ENCODE results near the gene RBP5. TPM values are rescaled to one million over a fixed set of nuclear protein-coding genes. Genes with fewer than 3 reads are reported as not detected.
A peak's percentile ranks its signal among the peaks of the same experiment; 100 is the strongest.

RBP5 gene
- total and polyA plus RNA-seq, 2 donors (not counting 1 experiment from before 2014, with no cell fraction given), result not detected

GRCh38 chr12:7146228-7146627, 17.5 kb upstream of the RBP5 start:
- H3K36me3 ChIP-seq (ENCODE audit: control insufficient read depth, insufficient read depth, low read length), result peaks cover 1% of the 10 kb centered on the region
- no peak overlapping the region for H3K4me2 ChIP-seq (ENCODE audit: extremely low read depth, insufficient read depth, low read length)
- H3K27ac ChIP-seq (ENCODE audit: insufficient read depth, low read length), result no peak overlapping the region
- no peaks in the 10 kb centered on the region for H3K79me2 ChIP-seq (ENCODE audit: control insufficient read depth, insufficient read depth, low read length)
- H2AFZ ChIP-seq (ENCODE audit: low read length), result no peak overlapping the region
- H3K4me1 ChIP-seq (ENCODE audit: control insufficient read depth, extremely low read depth, insufficient read depth, low read length), result no peaks in the 10 kb centered on the region
- H3K9ac ChIP-seq (ENCODE audit: insufficient read depth, low read length), result no peak overlapping the region
- no peak for DNase-seq (ENCODE audit: low read depth in 2 of 2)
- no peaks in the 10 kb centered on the region for H4K20me1 ChIP-seq (ENCODE audit: control insufficient read depth, extremely low read depth, insufficient read depth, low read length)
- TF ChIP-seq EZH2 (IDR thresholded peaks at IDR 0.05; ENCODE audit: low read length, missing control alignments) (no peak), CTCF (conservative IDR thresholded peaks at IDR 0.05 in 1 of 2, IDR thresholded peaks at IDR 0.05 in 1 of 2; ENCODE audit: low read depth in 1 of 2, low read length in 2 of 2) (no peak)
- H3K27me3 ChIP-seq (ENCODE audit: control insufficient read depth, insufficient read depth, low read length), result no peaks in the 10 kb centered on the region
- no peaks in the 10 kb centered on the region for H3K9me3 ChIP-seq (ENCODE audit: control insufficient read depth, insufficient read depth, low read depth, low read length)
- H3K4me3 ChIP-seq (replicated peaks in 1 of 4; ENCODE audit: control extremely low read depth in 1 of 4, insufficient read depth in 1 of 4, low read depth in 3 of 4, low read length in 4 of 4), result no peak overlapping the region

GRCh38 chr12:7145671-7146070, 17.0 kb upstream of the RBP5 start:
- no peak for DNase-seq (ENCODE audit: low read depth in 2 of 2)
- Histone ChIP-seq H3K4me1 (ENCODE audit: control insufficient read depth, extremely low read depth, insufficient read depth, low read length) (no peaks in the 10 kb centered on the region), H3K79me2 (ENCODE audit: control insufficient read depth, insufficient read depth, low read length) (no peaks in the 10 kb centered on the region), H4K20me1 (ENCODE audit: control insufficient read depth, extremely low read depth, insufficient read depth, low read length) (no peaks in the 10 kb centered on the region), H3K4me2 (ENCODE audit: extremely low read depth, insufficient read depth, low read length) (no peak overlapping the region), H3K27ac (ENCODE audit: insufficient read depth, low read length) (no peak overlapping the region), H2AFZ (ENCODE audit: low read length) (no peak overlapping the region), H3K9ac (ENCODE audit: insufficient read depth, low read length) (no peak overlapping the region), H3K4me3 (replicated peaks in 1 of 4; ENCODE audit: control extremely low read depth in 1 of 4, insufficient read depth in 1 of 4, low read depth in 3 of 4, low read length in 4 of 4) (no peak overlapping the region), H3K9me3 (ENCODE audit: control insufficient read depth, insufficient read depth, low read depth, low read length) (no peaks in the 10 kb centered on the region), H3K27me3 (ENCODE audit: control insufficient read depth, insufficient read depth, low read length) (no peaks in the 10 kb centered on the region), H3K36me3 (ENCODE audit: control insufficient read depth, insufficient read depth, low read length) (peaks cover 1% of the 10 kb centered on the region)
- TF ChIP-seq EZH2 (IDR thresholded peaks at IDR 0.05; ENCODE audit: low read length, missing control alignments) (no peak), CTCF (conservative IDR thresholded peaks at IDR 0.05 in 1 of 2, IDR thresholded peaks at IDR 0.05 in 1 of 2; ENCODE audit: low read depth in 1 of 2, low read length in 2 of 2) (no peak)

GRCh38 chr12:7144414-7145120, 15.9 kb upstream of the RBP5 start:
- Histone ChIP-seq H4K20me1 (ENCODE audit: control insufficient read depth, extremely low read depth, insufficient read depth, low read length) (no peaks in the 10 kb centered on the region), H3K4me3 (replicated peaks in 1 of 4; ENCODE audit: control extremely low read depth in 1 of 4, insufficient read depth in 1 of 4, low read depth in 3 of 4, low read length in 4 of 4) (no peak overlapping the region), H3K27me3 (ENCODE audit: control insufficient read depth, insufficient read depth, low read length) (no peaks in the 10 kb centered on the region), H3K79me2 (ENCODE audit: control insufficient read depth, insufficient read depth, low read length) (no peaks in the 10 kb centered on the region), H3K4me2 (ENCODE audit: extremely low read depth, insufficient read depth, low read length) (no peak overlapping the region), H3K9me3 (ENCODE audit: control insufficient read depth, insufficient read depth, low read depth, low read length) (no peaks in the 10 kb centered on the region), H3K4me1 (ENCODE audit: control insufficient read depth, extremely low read depth, insufficient read depth, low read length) (no peaks in the 10 kb centered on the region), H3K36me3 (ENCODE audit: control insufficient read depth, insufficient read depth, low read length) (peaks cover 1% of the 10 kb centered on the region), H2AFZ (ENCODE audit: low read length) (no peak overlapping the region), H3K9ac (ENCODE audit: insufficient read depth, low read length) (no peak overlapping the region), H3K27ac (ENCODE audit: insufficient read depth, low read length) (no peak overlapping the region)
- TF ChIP-seq EZH2 (IDR thresholded peaks at IDR 0.05; ENCODE audit: low read length, missing control alignments), result no peak
- TF ChIP-seq CTCF (conservative IDR thresholded peaks at IDR 0.05 in 1 of 2, IDR thresholded peaks at IDR 0.05 in 1 of 2; ENCODE audit: low read depth in 1 of 2, low read length in 2 of 2), result peak; percentile 49 to 52
- peak; percentile 23 to 58 for DNase-seq (ENCODE audit: low read depth in 2 of 2)

Data from fibroblast of lung (primary cell).